ENCODE measurements around the gene APAF1.
"Not testable (repeated sequence)": the region's sequence is repeated elsewhere in the genome, so short reads cannot be mapped to it uniquely, and the experiment has no call there.

Gene APAF1

GRCh38 chr12:98644712-98645571 is at the start of gene APAF1, which contains the start of gene IKBIP:
APAF1 (plus strand) TSS chr12:98645290; CDS start chr12:98648360, 3,070 bp downstream.
IKBIP (minus strand) TSS chr12:98644788; CDS start chr12:98644701, 87 bp downstream.
- peak; percentile 98 for DNase-seq (ENCODE audit: low spot score)

DNA sequence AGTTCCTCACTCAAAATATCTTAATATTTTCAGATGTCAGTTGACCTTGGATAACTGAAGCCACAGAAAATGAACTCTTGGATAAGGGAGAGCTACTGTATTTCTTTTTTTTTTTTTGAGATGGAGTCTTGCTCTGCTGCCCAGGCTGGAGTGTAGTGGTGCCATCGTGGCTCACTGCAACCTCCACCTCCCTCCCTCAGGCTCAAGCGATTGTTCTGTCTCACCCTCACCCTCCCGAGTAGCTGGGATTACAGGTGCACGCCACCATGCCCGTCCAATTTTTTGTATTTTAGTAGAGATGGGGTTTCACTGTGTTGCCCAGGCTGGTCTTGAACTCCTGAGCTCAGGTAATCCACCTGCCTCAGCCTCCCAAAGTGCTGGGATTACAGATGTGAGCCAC is 47.8 kb upstream of the APAF1 start:
- DNase-seq (ENCODE audit: low spot score) = not testable (repeated sequence)

DNA sequence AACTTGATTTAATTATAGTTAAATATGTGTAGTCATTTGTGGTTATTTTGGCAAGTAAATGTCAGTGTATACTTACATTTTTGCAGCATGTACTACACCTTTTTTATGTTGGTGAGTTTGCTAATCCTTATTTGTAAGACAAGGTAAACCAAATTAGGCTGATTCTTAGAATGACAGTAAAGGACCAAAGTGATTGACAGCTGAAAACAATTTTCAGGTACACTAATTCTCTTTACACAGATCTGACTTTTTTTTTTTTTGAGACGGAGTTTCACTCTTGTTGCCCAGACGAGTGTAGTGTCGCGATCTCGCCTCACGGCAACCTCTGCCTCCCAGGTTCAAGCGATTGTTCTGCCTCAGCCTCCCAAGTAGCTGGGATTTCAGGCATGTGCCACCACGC is 43.2 kb upstream of the APAF1 start:
- no peak for DNase-seq (ENCODE audit: low spot score)

- no peak for DNase-seq (ENCODE audit: low spot score)
These were observed 38.6 kb upstream of the APAF1 start for GRCh38 chr12:98606359-98606988.

- no peak for DNase-seq (ENCODE audit: low spot score)
These were observed 34.5 kb upstream of the APAF1 start for GRCh38 chr12:98610596-98610995.

DNA sequence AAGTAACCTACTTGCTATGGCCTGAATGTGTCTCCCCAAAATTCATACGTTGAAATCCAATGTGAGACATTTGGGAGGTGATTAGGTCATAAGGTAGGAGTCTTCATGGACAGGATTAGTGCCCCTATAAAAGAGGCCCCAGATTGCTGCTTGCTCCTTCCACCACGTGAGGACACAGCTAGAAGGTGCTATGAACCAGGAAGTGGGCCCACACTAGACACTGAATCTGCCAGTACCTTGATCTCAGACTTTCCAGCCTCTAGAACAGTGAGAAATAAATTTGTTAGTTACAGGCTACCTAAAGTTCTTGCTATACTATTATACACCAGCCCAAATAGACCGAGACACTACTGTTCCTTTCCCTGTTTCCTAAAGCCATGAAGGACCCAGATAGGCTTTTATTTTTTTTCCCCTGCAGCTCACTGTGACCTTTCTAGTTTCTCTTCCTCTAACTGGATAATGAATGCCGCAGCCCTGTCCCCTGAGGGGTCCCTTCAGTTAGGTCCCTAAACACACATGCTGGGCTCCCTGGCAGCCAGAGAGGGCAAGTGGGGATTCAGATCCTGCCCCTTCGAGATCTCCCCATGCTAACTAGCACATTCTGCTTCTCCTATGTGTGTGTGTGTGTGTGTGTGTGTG is 32.3 kb upstream of the APAF1 start:
- DNase-seq (ENCODE audit: low spot score) = no peak

DNA sequence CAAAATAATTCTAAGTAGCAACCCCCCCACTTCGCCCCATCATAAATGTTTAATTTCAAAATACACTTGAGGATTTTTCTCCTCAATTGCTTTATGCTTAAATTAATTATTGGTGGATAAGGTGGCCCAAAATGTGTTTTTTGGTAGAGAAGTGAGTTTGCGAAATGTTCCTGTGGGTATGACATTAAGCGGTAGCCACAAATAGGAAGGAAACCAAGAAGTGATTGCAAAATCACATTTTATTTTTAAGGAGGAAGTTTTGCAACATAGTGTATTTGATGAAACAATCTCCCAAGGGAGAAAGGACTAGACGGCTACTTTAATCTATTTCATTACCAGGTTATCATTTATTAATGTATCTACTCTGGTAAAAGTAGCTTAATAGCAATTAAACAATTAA is 26.1 kb upstream of the APAF1 start:
- no peak for DNase-seq (ENCODE audit: low spot score)

DNA sequence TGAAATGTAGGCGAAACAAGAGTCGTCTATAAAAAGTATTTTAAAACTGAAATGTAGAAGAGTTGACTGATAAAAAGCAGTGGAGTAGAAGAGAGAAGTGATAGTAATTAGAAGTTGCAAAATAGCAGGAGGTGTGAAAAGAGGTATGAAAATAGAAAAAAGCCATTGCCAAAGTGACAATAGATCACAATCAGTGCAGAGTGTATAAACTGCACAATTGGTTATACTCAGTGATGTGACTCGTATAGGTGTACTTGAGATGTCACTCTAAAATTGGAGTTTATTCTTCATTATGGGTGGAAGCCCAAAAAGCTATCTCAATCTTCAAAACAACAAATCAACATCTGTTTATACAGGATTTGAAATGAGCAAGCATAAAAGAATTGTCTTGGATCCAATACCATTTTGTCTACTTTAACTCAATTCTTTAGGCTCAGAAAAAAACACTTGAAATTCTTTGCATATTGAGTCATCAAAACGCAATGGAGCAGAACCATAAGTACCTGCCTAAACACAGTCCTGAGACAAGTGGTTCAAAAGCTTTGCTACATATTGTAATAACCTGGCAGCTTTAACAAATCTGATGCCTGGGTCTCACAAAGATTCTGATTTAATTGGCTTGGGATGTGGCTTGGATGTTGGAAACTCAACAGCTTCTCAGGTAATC is 9.3 kb upstream of the APAF1 start:
- no peak for DNase-seq (ENCODE audit: low spot score)

DNA sequence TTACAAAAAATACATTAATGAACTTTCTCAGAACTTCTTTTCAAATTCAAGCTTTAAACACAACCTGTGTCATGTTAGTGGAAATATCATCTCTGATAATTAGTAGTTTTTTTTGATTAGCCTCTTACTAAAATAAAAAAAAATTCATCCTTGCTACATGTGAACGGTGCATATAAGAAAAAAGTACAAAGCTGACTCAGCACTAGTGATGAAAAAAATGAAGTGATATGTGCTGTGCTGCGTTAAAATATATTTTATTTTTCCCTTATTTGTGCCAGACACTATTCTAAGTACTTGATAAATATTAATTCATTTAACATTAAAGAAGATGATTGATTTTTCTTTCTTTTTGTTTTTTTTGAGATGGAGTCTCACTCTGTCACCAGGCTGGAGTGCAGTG is 8.0 kb upstream of the APAF1 start:
- DNase-seq (ENCODE audit: low spot score) = no peak

- DNase-seq (ENCODE audit: low spot score) = no peak
These were observed 7.1 kb upstream of the APAF1 start for GRCh38 chr12:98638009-98638408.

DNA sequence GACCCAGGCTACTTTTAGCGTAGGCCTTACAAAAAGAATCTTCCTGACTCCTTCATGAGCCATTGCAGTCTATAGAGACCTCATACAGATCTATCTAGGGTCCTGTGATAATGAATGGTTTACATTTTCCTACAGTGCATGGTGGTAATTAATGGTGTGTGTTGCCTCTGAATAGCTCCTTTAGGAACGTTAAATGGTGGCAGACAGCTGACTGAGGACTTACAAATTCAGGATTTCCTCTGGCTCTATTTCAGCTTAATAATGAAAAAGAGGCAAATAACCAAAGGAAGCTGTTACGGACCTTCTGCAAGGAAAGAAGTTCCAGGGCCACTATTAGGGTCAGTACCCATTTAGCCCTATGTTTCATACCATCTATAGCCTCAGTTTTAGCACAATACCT is 5.6 kb upstream of the APAF1 start:
- no peak for DNase-seq (ENCODE audit: low spot score)

- DNase-seq (ENCODE audit: low spot score) = not testable (repeated sequence)
These were observed 2.3 kb upstream of the APAF1 start for GRCh38 chr12:98642801-98643200.

DNA sequence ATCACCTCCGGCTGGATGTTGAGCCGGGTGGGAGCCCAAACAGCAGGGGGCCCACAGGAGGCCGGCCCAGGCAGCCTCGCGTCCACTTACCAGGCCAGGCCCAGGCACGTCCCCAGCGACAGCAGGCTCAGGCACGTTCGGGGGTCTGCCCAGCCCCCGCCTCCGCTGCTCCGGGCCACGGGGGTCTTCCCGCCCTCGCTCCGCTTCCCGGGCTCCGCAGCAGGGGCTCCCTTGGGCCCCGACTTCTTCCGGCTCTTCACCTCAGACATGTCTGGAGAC is 718 bp upstream of the APAF1 start:
- no peak for DNase-seq (ENCODE audit: low spot score)

GRCh38 chr12:98645572-98646067 is 530 bp downstream of the APAF1 start:
- no peak for DNase-seq (ENCODE audit: low spot score)

- no peak for DNase-seq (ENCODE audit: low spot score)
These were observed 1.4 kb downstream of the APAF1 start for GRCh38 chr12:98646294-98647090.

DNA sequence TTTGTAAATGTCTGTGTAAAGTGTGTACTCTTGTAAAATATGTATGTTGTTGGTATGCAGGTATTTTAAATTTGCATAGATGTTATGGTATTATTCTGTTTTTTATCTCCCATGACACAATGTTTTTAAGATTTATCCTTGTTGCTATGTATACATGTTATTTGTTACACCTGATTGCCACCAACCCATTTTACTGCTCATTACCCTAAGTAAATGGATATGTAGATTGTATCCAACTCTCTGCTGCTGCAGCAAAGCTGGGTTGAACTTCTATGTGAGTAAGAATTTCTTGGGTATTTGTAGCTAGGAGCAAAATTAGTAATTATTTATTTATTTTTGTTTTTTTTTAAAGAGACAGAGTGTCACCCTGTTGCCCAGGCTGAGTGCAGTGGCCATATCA is 6.2 kb downstream of the APAF1 start:
- no peak for DNase-seq (ENCODE audit: low spot score)

GRCh38 chr12:98653866-98654493 is 8.9 kb downstream of the APAF1 start:
- DNase-seq (ENCODE audit: low spot score) = no peak

GRCh38 chr12:98656289-98657101 is 11.4 kb downstream of the APAF1 start:
- no peak for DNase-seq (ENCODE audit: low spot score)

- DNase-seq (ENCODE audit: low spot score) = no peak
These were observed 15.4 kb downstream of the APAF1 start for GRCh38 chr12:98660521-98660920.

DNA sequence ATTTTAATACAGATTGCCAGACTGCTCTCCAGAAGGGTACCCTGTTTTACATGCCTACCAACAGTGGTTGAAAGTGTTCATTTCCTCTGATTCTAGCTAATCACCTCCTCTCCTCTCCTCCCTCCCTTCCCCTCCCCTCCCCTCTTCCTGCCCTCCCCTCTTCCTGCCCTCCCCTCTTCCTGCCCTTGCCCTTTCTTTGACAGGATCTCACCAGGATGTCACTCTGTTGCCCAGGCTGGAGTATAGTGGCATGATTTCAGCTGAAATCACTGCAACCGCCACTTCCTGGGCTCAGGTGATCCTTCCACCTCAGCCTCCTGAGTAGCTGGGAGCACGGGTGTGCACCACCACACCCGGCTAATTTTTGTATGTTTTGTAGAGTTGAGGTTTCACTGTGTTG is 24.7 kb downstream of the APAF1 start:
- DNase-seq (ENCODE audit: low spot score) = no peak
